ENCODE measurements around the gene MRPL47.

The MRPL47 gene

GRCh38 chr3:179599531-179599930, 4.9 kb downstream of the MRPL47 start:
- in situ Hi-C loops (cut with MboI; ENCODE audit: low sequenced_read_pairs) = no loop called here

GRCh38 chr3:179591313-179591712, 13.1 kb downstream of the MRPL47 start:
- in situ Hi-C loops (cut with MboI; ENCODE audit: low sequenced_read_pairs) = no loop called here

DNA sequence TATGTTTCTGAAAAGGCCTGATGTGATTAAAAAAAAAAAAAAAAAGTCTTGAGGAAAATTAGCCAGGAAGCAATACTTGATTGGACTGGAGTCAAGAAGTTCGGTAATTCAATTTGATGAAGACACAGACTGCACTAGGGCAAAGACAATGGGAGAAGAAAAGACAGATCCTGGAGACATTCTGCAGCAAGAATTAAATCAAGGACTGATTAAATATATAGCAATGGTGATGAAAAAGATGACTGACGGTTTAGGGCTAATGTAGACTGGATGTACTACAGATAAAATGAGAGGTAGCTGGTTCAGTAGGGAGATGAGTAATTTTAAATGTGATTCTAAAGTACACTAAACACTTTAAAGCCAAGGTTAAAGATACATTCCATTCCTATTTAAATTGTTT, 13.8 kb downstream of the MRPL47 start:
- in situ Hi-C loops (cut with MboI; ENCODE audit: low sequenced_read_pairs) = no loop called here

GRCh38 chr3:179589143-179589542, 15.3 kb downstream of the MRPL47 start:
- in situ Hi-C loops (cut with MboI; ENCODE audit: low sequenced_read_pairs) = no loop called here

- in situ Hi-C loops (cut with MboI; ENCODE audit: low sequenced_read_pairs) = no loop called here
These were observed 23.4 kb downstream of the MRPL47 start for GRCh38 chr3:179580992-179581391.

DNA sequence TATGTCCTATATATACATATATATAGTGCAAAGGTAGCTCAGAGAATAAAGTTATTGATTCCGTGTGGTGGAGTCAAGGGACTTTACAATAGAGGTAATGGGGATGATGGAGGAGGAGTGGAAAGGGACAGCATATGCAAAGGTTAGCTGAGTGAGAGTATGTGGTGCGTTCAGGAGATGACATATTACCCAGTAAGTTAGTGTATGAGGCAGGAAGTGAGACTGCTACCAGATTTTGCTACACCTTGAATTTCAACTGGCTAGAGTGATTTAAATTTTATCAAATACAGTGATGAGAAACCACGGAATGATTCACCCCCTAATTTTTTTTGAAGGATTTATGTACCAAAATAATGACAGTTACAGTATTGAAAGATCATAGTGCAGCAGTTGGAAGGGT, 38.9 kb downstream of the MRPL47 start:
- in situ Hi-C loops (cut with MboI; ENCODE audit: low sequenced_read_pairs) = loop anchor here (25.0 kb wide), 2 partner anchors 228 to 503 kb away; partner anchors contain the start of genes MFN1 and ZMAT3

- in situ Hi-C loops (cut with MboI; ENCODE audit: low sequenced_read_pairs) = loop anchor here (25.0 kb wide), 2 partner anchors 226 to 501 kb away; partner anchors contain the start of genes MFN1 and ZMAT3
These were observed 41.1 kb downstream of the MRPL47 start for GRCh38 chr3:179563271-179563783.

DNA sequence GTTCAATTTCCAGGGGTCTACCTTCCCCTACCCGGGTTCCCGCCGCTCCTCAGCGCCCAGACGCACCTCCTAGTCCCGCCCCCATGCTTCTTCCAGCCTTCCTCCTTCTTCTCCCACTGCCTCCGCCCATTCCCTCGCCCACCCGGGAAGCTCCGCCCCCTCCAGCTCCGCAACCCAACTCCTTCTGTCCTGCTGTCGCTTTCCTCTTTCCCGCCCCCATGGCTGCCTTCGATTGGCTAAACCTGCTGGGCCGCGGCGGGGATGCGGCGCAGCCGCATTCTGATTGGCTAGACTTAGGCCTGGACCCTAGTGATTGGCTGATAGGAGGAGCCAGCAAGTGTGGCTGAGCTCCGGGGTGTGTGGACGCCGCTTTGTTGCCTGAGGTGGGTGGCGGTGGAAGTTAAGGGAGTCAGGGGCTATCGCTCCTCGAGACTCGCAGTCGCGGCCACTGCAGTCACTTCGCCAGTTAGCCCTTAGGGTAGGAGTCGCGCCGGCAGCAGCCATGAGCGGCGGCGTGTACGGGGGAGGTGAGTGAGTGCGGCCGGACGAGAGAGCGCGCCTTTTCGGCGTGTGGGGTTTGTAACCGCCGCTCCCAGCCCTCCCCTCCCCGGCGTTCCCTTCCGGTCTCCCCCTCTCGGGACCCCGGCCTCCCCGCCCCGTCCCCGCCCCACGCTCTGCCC, 41.7 kb downstream of the MRPL47 start, which contains the start of gene ACTL6A:
Gene ACTL6A, plus strand, starts transcription at position 336 of the 680 bp plus-strand sequence. Its CDS starts 167 bp downstream, at position 503.
- in situ Hi-C loops (cut with MboI; ENCODE audit: low sequenced_read_pairs) = loop anchor here (25.0 kb wide), 2 partner anchors 225 to 500 kb away; partner anchors contain the start of genes MFN1 and ZMAT3

DNA sequence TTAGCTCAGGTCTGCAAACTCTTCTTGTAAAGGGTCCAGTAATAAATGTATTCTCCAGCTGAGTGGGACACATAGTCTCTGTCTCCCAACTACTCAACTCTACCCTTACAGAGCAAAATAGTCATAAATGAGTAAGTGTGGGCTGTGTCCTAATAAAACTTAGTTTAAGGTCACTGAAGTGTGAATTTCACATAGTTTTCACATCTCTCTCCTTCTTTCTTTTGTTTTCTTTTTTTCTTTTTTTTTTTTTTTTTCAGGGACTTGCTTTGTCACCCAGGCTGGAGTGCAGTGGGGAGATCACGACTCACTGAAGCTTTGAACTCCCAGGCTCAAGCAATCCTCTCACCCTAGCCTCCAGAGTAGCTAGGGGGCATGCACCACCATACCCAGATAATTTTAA, 43.6 kb downstream of the MRPL47 start:
- in situ Hi-C loops (cut with MboI; ENCODE audit: low sequenced_read_pairs) = loop anchor here (25.0 kb wide), 2 partner anchors 223 to 498 kb away; partner anchors contain the start of genes MFN1 and ZMAT3

DNA sequence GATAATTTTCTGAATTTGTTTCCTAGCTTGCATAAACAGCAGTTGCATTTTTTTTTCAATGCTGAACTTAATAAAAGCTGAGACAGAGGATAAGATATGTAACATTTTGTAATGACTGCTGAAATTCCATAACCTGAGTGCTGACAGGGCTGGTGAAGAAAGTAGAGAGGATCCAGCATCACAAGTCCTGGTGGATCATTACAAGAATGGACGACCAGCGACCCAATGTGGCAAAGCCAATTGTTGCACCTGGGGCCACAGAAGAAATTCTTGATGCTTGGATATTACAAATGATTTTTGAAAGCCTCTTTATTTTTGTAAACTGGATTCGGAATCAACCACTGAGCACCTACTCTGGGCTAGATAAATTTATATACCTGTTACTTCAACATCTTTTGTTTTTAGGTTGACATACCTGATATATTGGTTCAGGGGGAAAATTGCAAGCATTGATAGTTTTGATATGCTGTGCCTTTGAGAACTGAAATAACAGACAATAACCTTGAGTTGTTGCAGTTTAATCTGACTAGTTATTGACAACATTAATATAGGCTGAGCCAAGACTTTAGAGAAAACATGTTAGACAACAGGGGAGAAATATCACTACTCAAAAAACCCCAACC, 45.6 kb downstream of the MRPL47 start:
- in situ Hi-C loops (cut with MboI; ENCODE audit: low sequenced_read_pairs) = loop anchor here (25.0 kb wide), 2 partner anchors 222 to 497 kb away; partner anchors contain the start of genes MFN1 and ZMAT3

DNA sequence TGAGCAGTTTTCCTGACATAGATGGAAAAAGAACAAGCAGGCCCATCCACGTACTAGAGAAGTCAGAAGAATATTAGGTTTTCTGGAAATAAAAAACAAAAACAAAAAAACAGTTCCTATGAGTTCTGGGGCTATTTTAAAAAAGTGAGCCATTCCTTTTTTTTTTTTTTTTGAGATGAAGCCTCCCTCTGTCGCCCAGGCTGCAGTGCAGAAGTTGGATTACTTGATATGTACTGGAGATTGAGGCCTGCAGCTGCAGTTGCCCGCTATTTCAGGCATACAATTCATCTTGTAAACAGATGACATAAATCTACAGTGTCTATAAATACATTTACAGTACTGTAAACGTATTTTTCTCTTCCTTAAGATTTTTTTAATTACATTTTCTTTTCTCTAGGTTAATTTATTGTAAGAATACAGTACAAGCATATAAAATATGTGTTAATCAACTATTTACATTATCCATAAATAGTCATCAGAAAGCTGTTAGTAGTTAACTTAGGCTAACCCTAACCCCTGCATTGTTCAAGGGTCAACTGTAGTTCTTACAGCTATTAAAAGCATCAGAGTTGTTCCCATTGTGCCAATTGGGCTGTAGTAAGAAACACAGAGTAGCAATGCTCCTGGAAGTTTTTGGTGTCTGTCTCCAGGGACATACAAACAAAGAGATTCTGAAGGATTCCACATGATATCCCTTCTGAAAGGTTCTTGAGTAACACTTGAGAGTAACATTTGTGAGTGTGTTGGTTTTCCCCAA, 52.9 kb downstream of the MRPL47 start:
- in situ Hi-C loops (cut with MboI; ENCODE audit: low sequenced_read_pairs) = loop anchor here (25.0 kb wide), 2 partner anchors 214 to 489 kb away; partner anchors contain the start of genes MFN1 and ZMAT3

DNA sequence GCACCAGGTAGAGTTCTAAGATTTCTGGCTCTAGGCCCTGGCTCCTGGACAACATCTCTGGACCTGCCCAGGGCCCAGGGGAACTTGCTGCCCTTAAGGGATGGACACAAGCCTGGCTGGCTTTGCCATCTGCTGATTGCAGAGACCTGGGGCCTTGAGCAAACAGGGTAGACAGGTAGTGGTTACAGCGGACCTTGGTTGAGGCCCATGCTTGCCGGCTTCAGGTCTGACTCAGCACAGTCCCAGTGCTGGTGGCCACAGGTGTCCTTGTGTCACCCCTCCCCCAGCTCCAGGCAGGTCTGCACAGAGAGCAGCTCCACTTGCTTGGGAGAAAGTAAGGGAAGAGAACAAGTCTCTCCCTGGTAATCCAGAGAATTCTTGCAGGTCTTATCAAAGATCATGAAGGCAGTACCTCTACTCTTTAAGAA, 57.6 kb downstream of the MRPL47 start:
- in situ Hi-C loops (cut with MboI; ENCODE audit: low sequenced_read_pairs) = no loop called here

GRCh38 chr3:179544981-179545645, 59.3 kb downstream of the MRPL47 start:
- in situ Hi-C loops (cut with MboI; ENCODE audit: low sequenced_read_pairs) = no loop called here

- in situ Hi-C loops (cut with MboI; ENCODE audit: low sequenced_read_pairs) = no loop called here
These were observed 62.1 kb downstream of the MRPL47 start for GRCh38 chr3:179542375-179542774.

- in situ Hi-C loops (cut with MboI; ENCODE audit: low sequenced_read_pairs) = no loop called here
These were observed 62.8 kb downstream of the MRPL47 start for GRCh38 chr3:179541596-179541995.

DNA sequence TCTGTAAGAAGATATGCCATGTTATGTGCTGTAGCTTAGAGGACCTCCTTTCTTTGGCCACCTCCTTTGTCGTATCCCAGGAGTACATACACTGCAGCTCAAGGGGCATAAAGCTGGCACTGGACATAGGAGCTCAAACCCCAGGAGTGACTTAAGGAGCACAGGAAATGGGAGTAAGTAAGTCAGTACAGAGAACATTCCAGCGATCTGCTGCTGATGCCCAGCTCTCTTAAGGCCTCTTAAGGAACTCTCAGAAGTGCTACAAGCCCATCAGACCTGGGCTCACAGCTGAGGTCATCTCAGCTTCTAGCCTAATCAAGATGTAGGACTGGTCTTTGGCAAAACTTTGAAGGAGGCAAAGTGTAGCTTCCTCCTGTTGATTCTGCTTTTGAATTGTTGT, 63.3 kb downstream of the MRPL47 start:
- in situ Hi-C loops (cut with MboI; ENCODE audit: low sequenced_read_pairs) = no loop called here

Data from HL-60/S4 treated with retinoic acid at 250 ng/mL for 4 days and 3 days (cell line).